HG03103 (cell line): ENCODE results near the gene ANKLE1.
"Not testable (repeated sequence)": the region's sequence is repeated elsewhere in the genome, so short reads cannot be mapped to it uniquely, and the experiment has no call there.

Source experiments
- ATAC-seq: cut with Tn5 transposase; IDR thresholded peaks from one replicate; pipeline ENCODE4 v1.9.1; 2021; ENCODE audit warnings: low read depth; ENCODE audit not compliant: unreplicated experiment

The ANKLE1 gene

DNA sequence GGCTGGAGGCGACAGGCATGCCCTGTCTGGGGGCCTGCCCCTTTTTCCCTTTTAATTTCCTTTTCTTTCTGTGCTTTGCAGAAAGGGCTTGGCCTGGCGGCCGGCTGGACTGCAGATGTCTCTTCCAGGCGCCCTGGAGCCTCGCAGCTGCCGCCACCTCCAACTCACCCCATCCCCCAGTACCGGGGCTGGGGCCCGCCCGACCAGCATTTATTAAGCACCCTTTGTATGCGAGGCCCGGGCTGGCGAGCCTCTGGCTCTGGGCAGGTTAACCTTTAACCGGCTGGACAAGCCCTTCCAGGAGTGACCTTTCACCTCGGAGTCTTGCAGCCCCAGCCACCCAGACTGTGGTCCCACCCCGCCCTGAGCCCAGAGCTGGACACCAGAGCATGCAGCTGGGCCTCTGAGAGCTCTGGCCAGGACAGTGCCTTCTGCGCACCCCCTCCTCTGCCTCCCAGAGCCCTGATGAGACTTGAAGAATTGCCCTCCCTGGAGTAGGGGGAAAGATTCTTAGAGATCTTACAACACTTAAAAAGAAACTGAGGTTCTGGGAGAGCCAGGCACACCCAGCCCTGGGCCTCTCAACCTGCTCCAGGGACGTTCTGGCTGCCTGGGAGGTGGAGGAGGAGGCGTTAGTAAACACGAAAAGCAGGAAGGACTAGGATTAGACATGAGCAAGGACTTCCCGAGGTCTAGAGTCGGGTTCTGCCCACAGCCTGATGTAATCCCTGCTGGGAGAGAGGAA lies 34.8 kb upstream of the ANKLE1 start:
- ATAC-seq, result no peak

DNA sequence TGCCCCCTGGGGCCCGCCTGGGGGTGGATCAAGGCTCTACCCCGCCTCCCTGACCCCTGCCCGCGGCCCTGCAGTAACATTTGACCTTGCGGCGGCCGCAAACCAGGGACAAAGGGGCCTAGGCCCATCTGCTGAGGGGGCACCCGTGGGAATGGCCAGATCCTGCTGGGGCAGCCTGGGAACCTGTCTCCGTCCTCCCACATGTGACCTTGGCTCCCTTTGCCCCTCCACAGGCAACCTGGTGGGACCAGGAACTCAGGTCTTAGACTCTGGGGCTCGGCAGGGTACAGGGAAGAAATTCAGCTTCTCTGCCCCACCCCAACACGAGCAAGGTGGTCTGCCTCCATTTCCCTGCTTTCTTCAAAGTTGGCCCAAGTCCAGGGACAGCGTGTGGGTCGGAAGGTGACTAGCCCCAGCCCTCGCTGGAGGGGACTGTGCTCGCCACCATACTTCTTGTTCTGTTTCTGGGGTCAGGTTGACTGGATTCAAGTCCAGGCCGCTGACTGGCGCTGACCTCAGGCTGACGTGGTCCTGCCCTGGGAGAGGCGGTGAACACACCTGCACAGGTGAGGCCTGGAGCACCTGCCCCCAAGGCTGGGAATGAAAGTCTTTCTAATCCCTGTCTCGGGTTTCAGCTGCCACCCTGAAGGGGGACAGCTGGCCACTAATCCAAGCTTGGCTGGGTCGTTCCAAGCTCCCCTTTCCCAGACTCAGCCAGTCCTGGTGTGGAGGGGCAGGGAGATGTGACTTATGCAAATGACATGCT lies 33.5 kb upstream of the ANKLE1 start:
- no peak for ATAC-seq

DNA sequence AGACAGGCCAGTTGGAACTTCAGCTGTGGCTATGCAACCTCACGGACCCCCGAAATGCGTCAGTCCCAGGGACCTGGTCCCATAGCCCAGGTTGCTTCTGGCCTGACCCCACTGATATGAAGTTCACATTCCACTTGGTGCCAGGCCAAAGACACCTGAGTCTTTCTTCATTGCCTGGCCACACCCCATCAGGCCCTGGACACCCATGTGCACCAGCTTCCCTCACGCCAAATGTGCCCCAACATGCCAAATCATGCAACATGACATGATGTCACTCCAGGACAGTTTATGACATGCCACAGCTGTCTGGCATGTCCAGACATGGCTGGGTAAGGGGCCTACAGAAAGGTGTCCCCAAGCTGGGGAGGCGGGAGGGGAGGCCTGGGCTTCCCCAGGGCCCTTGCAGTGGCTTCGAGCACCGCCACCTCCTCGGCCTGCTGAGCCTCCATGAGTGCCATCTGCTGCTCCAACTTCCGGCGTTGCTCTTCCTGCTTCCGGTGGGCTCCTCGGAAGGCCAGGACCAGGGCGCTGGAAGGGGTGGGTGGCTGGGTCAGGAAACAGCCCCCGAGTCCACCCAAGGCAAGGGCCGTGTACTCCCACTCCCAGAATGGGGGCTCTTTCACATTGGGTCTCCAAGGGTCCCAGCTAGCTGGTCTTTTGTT lies 31.7 kb upstream of the ANKLE1 start:
- ATAC-seq, result no peak

DNA sequence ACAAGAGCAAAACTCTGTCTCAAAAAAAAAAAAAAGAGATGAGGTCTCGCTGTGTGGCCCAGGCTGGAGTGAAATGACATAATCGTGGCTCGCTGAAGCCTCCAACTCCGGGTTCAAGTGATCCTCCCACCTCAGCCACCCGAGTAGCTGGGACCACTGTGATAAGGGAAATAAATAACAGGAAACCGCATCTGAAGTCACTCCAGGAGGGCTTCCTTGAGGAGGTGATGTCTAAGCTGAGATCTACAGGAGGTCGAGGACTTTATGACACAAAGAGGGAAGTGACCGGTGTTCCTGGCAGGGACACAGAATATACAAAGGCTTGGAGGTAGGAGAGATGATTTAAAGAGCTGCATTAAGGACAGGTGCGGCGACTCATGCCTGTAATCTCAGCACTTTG lies 27.1 kb upstream of the ANKLE1 start:
- no peak for ATAC-seq

DNA sequence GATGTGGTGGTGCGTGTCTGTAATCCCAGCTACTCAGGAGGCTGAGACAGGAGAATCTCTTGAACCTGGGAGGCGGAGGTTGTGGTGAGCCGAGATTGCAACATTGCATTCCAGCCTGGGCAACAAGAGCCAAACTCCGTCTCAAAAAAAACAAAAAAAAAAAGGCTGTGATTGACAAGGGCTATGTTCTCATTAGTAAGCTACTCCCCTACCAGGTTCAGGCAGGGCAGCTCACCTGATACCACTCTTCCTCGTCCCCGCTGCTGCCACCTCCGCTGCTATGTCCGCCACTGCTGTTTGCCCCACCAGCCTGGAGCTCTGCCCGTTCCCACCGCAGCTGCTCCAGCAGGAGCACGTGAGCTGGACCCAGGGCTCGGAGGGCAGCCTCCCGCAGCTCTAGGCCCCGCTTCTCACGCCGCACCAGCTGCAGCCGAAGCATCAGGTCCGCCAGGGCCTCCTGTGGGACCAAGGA lies 26.5 kb upstream of the ANKLE1 start:
- ATAC-seq, result no peak

DNA sequence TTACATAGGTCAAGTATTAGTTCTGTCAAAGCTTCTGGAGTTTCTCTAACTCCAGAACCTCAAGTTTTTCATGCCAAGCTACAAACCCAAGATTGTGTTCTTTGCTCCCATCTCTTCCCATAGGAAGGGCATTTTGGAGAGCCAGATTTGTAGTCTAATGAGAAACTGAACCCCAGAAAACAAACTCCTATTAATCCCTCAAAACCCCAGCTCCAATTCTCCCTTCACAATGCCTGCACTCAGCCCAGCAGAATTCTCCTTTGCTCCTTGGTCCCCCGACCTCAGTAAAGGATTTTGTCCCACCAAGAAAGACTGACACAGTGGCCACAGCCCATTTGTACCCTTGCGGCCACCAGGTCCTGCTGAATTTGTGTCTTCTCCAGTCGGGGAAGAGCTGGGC lies 25.6 kb upstream of the ANKLE1 start:
- ATAC-seq, result no peak

DNA sequence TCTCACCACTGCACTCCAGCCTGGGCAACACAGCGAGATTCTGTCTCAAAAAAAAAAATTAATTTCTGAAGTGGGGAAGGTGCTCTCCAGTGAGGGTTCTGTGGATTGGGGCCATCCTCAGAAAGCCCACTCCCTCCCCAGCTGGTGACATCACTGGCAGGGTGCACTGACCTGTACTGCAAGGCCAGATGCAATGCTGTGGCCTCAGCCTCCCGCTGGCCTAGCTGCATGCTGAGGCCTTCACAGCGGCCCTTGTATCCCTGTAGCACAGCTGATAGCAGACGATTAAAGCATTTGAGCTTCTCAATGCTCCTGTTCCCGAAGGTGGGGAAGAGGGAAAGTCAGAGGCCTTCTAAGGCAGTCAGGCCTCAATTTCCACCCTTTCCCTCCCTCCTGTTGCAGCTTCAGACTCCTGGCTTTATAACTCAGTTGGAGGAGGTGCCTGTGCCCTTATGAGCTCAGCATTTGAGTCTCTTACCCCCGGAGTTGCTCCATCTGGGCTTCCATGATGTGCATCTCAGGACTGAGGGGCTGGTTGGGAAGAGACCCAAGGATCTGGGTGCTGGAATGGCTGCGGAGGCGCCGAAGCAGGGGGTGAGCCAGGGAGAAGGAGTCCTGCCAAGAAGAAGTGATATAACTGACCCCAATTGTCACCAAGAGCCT lies 22.5 kb upstream of the ANKLE1 start:
- no peak for ATAC-seq

DNA sequence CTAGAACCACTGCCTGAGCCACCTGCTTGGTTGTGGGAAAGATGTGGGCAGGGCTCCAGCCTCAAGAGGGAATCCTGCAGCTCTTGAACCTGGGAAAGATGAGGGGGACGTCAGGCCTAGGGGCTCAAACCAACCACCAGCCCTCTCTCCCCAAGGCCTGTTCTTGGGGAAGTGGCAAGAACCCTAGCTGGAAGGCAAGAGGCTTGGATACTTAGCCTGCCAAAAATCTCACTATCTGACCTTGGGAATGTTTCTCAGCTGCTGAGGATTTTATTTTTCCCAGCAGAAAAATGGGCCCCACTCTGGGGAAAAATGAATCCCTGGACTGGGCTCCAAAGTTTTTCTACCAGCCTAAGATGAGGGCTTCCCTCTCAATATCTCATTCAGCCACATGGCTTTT lies 21.8 kb upstream of the ANKLE1 start:
- ATAC-seq, result no peak

DNA sequence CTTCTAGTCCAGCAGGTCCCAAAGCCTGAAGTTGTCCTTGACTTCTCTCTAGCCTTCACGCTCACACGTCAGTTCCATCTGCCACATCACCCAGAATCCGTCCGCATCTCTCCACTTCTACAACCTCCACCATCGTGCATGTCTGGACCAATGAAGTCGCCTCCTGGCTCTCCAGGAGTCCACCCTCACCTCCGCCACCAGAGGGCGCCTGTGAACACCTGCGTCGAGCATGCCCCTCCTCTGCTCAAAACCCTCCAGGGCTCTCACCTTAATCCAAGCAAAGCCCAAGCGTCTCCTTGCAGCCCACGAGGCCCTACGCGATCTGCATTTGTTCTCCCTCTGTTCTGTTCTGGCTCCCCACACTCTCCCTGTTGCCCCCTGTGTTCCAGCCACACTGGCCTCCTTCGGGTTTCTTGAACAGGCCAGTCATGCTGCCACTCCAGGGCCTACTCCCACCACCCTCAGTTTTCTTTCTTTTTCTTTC lies 20.8 kb upstream of the ANKLE1 start:
- ATAC-seq, result no peak

DNA sequence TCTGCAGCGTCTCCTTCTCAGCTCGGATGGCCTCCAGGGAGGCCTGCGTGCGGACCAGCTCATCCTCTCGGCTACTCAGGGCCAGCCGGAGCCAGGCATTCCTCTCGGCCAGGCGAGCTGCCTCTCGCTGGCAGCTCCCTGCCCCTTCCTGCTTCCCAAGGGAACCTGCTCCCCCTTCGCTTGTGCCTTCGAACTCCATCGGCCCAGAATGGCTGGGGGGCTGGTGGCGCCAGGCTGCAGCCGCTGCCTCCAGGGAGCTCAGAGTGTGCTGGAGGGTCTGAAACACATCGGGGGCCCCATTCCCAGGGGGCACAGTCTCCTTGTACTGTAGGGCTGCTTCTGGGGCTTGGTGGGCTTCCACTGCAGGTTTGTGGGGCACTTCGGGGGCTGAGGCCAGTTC lies 19.1 kb upstream of the ANKLE1 start:
- ATAC-seq, result no peak

DNA sequence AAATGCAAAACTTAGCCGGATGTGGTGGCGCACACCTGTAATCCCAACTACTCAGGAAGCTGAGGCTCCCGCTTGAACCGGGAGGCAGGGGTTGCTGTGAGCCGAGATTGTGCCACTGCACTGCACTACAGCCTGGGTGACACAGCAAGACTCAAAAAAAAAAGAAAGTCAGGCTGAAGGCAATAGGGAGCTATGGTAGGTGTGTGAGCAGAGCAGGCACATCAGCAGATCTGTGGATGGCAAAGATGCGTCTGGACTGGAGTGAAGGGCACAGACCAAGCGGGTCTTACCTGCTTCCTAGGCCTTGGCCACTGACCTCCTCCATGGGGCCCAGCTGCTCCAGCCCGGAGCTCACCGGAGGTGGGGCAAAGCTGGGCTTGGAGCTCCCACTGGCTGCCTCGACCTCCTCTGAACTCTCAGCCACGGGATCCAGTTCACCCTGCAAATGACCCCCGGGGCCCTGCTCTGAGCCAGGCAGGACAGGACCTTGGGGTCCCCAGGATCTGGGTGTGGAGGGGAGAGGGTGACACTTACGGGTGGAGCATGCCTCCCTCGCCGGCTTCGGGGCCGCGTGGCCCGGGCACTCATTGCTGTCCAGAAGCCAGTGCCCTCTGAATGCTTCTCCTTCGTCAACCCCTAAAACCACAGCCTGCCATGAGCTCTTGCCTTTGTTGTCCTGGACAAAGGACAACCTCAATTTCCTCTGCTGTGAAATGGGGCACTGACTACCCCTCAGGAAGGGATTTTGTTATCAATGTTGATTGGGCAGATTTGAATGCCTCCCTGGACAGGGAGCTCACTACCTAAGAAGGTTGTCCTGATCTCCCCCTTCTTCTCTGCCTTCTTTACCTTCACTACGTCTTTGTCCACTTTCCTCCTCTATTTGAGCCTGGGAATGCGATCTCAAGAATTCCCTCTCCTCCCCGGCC lies 17.7 kb upstream of the ANKLE1 start:
- ATAC-seq, result no peak

DNA sequence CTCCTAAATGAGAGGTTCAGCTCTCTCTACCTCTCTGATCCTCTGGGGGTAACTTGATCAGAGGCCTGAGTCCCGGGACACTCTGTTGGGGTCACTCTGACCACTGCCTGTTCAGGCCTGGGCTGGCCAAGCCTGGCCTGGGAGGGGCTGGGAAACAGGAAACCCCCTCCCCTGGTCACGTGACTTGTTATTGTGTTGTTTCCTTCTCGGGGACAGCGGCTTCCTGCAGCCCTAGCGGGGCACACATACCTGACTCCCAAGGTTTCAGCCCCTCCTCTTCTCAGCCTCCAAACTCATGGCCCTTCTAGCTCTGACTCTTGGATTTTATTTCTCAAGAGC lies 17.1 kb upstream of the ANKLE1 start, which contains the start of gene USHBP1:
Gene USHBP1, minus strand, starts transcription at position 105 of the 339 bp plus-strand sequence. CDS start 446 bp downstream, outside the sequence.
- no peak for ATAC-seq

DNA sequence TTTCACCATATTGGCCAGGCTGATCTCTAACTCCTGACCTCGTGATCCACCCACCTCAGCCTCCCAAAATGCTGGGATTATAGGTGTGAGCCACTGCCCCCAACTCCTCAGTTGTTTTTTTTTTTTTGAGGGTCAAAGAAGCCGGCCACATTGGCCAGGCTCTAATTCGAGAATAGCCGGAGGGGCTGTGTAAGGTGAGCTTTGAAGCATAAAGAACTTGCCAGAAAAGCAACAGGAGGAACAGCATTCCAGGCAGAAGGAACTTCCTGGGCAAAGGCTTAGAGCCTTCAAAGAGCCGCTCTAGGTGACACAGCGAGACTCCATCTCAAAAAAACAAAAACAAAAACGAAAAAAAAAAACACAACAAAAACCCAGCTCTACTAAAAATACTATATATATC lies 15.7 kb upstream of the ANKLE1 start:
- ATAC-seq, result no peak

DNA sequence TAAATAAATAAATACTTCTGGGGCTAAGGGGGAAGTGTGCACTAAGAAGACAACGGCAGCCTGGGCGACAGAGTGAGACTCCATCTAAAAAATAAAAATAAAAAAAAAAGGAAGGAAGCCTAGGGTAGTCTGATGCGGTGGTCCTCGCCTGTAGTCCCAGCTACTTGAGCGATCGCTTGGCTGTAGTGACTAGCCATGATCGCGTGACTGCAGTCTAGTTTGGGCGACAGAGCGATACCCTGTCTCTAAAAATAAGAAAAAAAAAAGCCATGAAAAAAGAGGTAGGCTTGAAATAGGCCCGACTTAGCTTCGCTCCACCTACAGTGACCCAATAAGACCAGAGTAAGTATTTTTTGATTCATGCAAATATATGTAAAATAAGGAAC lies 15.1 kb upstream of the ANKLE1 start:
- peak; percentile 22 for ATAC-seq

DNA sequence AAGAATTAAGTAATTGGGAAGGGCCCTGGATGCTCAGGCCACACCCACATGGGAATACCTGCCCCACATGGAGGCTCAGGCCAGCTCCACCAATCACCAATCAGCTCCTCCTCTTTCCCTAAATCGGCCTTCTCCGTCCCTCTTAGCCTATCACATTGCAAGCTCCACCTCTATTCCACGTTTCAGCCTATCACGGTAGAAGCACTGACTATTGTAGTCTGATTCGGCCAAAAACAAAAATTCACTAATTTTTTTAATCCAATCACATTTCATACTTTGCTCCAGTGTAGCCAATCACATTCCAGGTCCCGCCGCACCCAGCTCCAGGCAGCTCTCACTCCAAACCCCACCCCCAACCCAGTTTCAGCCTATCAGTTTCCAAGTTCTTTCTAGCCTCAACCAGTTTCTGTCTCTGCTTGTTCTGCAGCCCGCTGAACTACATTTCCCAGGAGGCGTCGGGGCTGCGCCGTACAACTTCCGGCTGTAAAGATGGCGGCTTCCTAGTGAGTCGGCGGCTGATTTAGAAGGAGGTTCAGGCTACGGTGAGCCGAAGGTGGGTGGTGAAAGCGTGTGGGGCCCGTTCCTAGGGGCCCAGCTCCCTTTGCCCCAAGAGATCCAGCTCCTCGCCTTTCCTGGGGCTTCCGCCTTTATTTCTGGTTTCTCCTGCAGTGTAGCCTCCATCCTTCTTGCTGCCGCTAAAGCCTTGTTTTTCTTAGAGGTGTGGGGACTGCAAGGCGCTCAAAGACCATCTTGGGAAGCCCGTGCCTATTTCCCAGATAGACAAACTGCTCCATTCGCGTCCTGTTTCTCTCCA lies 14.5 kb upstream of the ANKLE1 start, which contains the start of gene BABAM1:
Gene BABAM1, plus strand, starts transcription at position 469 of the 814 bp plus-strand sequence. CDS start 1,364 bp downstream, outside the sequence.
- ATAC-seq, result peak; percentile 81

DNA sequence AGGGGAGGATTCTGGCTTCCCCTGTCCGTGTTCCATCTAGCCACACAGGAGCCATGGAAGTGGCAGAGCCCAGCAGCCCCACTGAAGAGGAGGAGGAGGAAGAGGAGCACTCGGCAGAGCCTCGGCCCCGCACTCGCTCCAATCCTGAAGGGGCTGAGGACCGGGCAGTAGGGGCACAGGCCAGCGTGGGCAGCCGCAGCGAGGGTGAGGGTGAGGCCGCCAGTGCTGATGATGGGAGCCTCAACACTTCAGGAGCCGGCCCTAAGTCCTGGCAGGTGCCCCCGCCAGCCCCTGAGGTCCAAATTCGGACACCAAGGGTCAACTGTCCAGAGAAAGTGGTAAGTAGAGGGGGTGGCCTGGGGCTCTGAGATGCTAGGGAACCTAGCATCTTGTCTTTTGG lies 12.9 kb upstream of the ANKLE1 start:
- ATAC-seq, result no peak

DNA sequence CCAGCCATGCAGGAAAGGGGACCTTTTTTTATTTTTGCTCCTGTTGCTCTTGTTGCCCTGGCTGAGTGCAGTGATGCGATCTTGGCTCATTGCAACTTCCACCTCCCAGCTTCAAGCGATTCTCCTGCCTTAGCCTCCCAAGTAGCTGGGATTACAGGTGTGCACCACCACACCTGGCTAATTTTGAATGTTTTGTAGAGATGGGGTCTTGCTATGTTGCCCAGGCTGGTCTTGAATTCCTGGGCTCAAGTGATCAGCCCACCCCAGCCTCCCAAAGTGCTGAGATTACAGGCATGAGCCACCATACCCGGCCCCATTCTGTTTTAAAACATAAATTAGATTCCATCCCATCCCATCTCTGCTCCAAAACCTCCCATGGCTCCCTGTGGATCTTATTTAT lies 6.8 kb upstream of the ANKLE1 start:
- not testable (repeated sequence) for ATAC-seq

DNA sequence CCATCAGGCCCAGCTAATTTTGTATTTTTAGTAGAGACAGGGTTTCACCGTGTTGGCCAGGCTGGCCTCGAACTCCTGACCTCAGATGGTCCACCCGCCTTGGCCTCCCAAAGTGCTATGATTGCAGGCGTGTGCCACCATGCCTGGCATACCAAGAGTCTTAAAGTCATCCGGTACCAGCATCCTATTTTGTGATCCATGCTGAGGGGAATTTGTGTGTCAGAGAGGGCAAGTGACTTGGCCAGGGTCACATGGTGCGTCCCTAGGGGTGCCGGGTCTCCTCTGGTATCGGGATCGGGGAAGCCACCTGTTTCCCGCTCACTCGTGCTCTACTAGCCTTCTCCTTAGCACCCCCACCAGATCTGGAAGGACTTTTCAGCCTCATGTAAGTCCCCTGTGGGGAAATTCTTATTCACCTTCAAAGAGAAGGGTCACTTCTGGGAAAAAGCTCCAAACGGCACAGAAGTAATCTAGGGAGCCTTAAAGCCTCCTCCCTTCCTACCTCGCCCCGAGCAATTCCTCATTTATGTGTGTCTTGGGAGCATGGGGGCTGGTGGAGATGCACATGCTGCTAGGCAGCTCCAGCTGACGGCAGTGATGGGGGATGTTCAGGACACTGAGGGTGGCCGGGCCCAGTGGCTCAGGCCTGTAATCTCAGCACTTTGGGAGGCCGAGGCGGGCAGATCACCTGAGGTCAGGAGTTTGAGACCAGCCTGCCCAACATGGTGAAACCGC lies 6.1 kb upstream of the ANKLE1 start:
- ATAC-seq, result no peak
